ENCODE results near the gene GPR146.

The GPR146 gene

GRCh38 chr7:1096156-1097119, 52.1 kb downstream of the GPR146 start:
- no peak for DNase-seq

GRCh38 chr7:1097120-1097504, 52.8 kb downstream of the GPR146 start:
- DNase-seq, result no peak

- no peak for DNase-seq
Measured at GRCh38 chr7:1098243-1099153, 54.2 kb downstream of the GPR146 start.

GRCh38 chr7:1099154-1099542, 54.8 kb downstream of the GPR146 start:
- DNase-seq, result no peak

- no peak for DNase-seq
Measured at GRCh38 chr7:1099637-1100036, 55.3 kb downstream of the GPR146 start.

- no peak for DNase-seq
Measured at GRCh38 chr7:1100386-1100785, 56.0 kb downstream of the GPR146 start.

GRCh38 chr7:1100834-1101562, 56.7 kb downstream of the GPR146 start:
- no peak for DNase-seq

GRCh38 chr7:1101563-1102431, 57.5 kb downstream of the GPR146 start:
- DNase-seq, result no peak

- no peak for DNase-seq
Measured at GRCh38 chr7:1103009-1103788, 58.9 kb downstream of the GPR146 start.

GRCh38 chr7:1103789-1104515, 59.6 kb downstream of the GPR146 start:
- no peak for DNase-seq

GRCh38 chr7:1104516-1105179, 60.3 kb downstream of the GPR146 start:
- no peak for DNase-seq

- no peak for DNase-seq
Measured at GRCh38 chr7:1105189-1105588, 60.8 kb downstream of the GPR146 start.

GRCh38 chr7:1106063-1106792, 61.9 kb downstream of the GPR146 start:
- no peak for DNase-seq

- DNase-seq, result no peak
Measured at GRCh38 chr7:1106793-1107421, 62.6 kb downstream of the GPR146 start.

GRCh38 chr7:1108264-1108920, 64.0 kb downstream of the GPR146 start:
- no peak for DNase-seq

Measured in NCI-H446 (cell line).